Endodermal cell (in vitro differentiated cells): ENCODE data around the gene CDH18. TPM values are rescaled to one million over a fixed set of nuclear protein-coding genes. Genes with fewer than 3 reads are reported as not detected.

ENCODE experiments used
- DNase-seq: peaks from one replicate; pipeline ENCODE4 v3.0.0-alpha.2; 2017
- H3K27ac ChIP-seq: 2 replicates; pipeline ENCODE4 v1.5.1; 2013; ENCODE audit warnings: mild to moderate bottlenecking, low read depth, low read length, moderate library complexity
- H3K27me3 ChIP-seq: 2 replicates; pipeline ENCODE4 v1.6.1; 2013; ENCODE audit warnings: mild to moderate bottlenecking, low read length, moderate library complexity; ENCODE audit not compliant: insufficient read depth, control insufficient read depth, poor library complexity, severe bottlenecking
- H3K36me3 ChIP-seq: 2 replicates; pipeline ENCODE4 v1.7.0; 2013; ENCODE audit warnings: mild to moderate bottlenecking, low read length, moderate library complexity; ENCODE audit not compliant: control insufficient read depth, insufficient read depth
- H3K4me1 ChIP-seq: one replicate; pipeline ENCODE4 v1.7.0; 2013; ENCODE audit warnings: low read length; ENCODE audit not compliant: control insufficient read depth, insufficient read depth
- H3K4me3 ChIP-seq: 2 replicates; pipeline ENCODE4 v1.5.1; 2013; ENCODE audit warnings: mild to moderate bottlenecking, low read length, moderate library complexity
- H3K9ac ChIP-seq: 2 replicates; pipeline ENCODE4 v1.6.1; 2013; ENCODE audit warnings: mild to moderate bottlenecking, low read length, moderate library complexity; ENCODE audit not compliant: poor library complexity, severe bottlenecking; ENCODE audit errors: extremely low read depth
- H3K9me3 ChIP-seq: 2 replicates; pipeline ENCODE4 v1.6.1; 2013; ENCODE audit warnings: mild to moderate bottlenecking, low read length, moderate library complexity; ENCODE audit not compliant: control insufficient read depth
- H3K27ac Mint-ChIP-seq: 2 replicates; pipeline ENCODE4 v1.8.0; 2020; ENCODE audit warnings: mixed read lengths
- H3K27me3 Mint-ChIP-seq: 2 replicates; pipeline ENCODE4 v1.8.0; 2021; ENCODE audit warnings: mild to moderate bottlenecking, mixed read lengths; ENCODE audit not compliant: insufficient read depth
- H3K36me3 Mint-ChIP-seq: 2 replicates; pipeline ENCODE4 v1.8.0; 2020; ENCODE audit warnings: low read depth, mixed read lengths
- H3K4me1 Mint-ChIP-seq: 2 replicates; pipeline ENCODE4 v1.8.0; 2020; ENCODE audit warnings: mixed read lengths
- H3K4me3 Mint-ChIP-seq: 2 replicates; pipeline ENCODE4 v1.8.0; 2020; ENCODE audit warnings: mild to moderate bottlenecking, moderate library complexity, mixed read lengths
- H3K9me3 Mint-ChIP-seq: 2 replicates; pipeline ENCODE4 v1.8.0; 2020; ENCODE audit warnings: mild to moderate bottlenecking, mixed read lengths
- CTCF ChIP-seq: fragments of 200-600 bp; sonication (generic); conservative IDR thresholded peaks from 2 replicates; pipeline ENCODE4 v1.5.0; 2021; ENCODE audit warnings: antibody characterized with exemption, mild to moderate bottlenecking
- WGBS, 2 experiments: methylation state at CpG; one replicate each; pipeline versions ENCODE4 v1.1.5 to v1.1.7; 2013; ENCODE audit warnings: missing lambda C conversion rate in 2 of 2, mixed read lengths in 1 of 2; ENCODE audit not compliant: insufficient coverage in 1 of 2, insufficient read length in 1 of 2; 5-methylcytosine and 5-hydroxymethylcytosine counted together
- total RNA-seq, 2 donors: library from RNA; stranded (reverse); fragmentation: NEBNext Ultra II Directional in 1 of 2; extraction: Animal tissue kit (Norgen Biotek cat#: 25700) in 1 of 2; gene quantifications; 2 replicates in 1 of 2; 3 replicates in 1 of 2; pipeline ENCODE4 v1.2.1, GENCODE V29; 2021

The CDH18 gene
- total RNA-seq, 2 donors from 2014 or later = 0.22 TPM; not detected in 1

GRCh38 chr5:19660679-19661078 lies 327.3 kb downstream of the CDH18 start:
- Histone ChIP-seq H3K36me3 (no peaks in the 10 kb centered on the region), H3K9ac (no peak overlapping the region), H3K4me1 (no peaks in the 10 kb centered on the region), H3K9me3 (no peaks in the 10 kb centered on the region), H3K27me3 (no peaks in the 10 kb centered on the region), H3K27ac (no peak overlapping the region), H3K4me3 (no peak overlapping the region)
- Mint-ChIP-seq H3K4me3 (no peak overlapping the region), H3K9me3 (no peaks in the 10 kb centered on the region), H3K4me1 (peaks cover 4% of the 10 kb centered on the region), H3K27me3 (no peaks in the 10 kb centered on the region), H3K27ac (no peak overlapping the region), H3K36me3 (no peaks in the 10 kb centered on the region)
- no CpG with 5 or more reads among the region's 1 CpG for WGBS, 2 experiments
- no peak for DNase-seq
- no peak for TF ChIP-seq CTCF

- Mint-ChIP-seq H3K9me3 (no peaks in the 10 kb centered on the region), H3K36me3 (no peaks in the 10 kb centered on the region), H3K4me3 (no peak overlapping the region), H3K27ac (no peak overlapping the region), H3K27me3 (no peaks in the 10 kb centered on the region), H3K4me1 (peaks cover 2% of the 10 kb centered on the region)
- no peaks in the 10 kb centered on the region for H3K36me3 ChIP-seq
- no peak overlapping the region for H3K9ac ChIP-seq
- H3K4me3 ChIP-seq = no peak overlapping the region
- TF ChIP-seq CTCF = no peak
- no peak overlapping the region for H3K27ac ChIP-seq
- 89 to 94% methylated on average over 1 to 2 of the region's 2 CpGs for WGBS, 2 experiments
- H3K9me3 ChIP-seq = no peaks in the 10 kb centered on the region
- no peaks in the 10 kb centered on the region for H3K27me3 ChIP-seq
- no peak for DNase-seq
- H3K4me1 ChIP-seq = no peaks in the 10 kb centered on the region
Observed at GRCh38 chr5:19655627-19656026, 332.4 kb downstream of the CDH18 start.

GRCh38 chr5:19638461-19638860 lies 349.5 kb downstream of the CDH18 start:
- no peak overlapping the region for H3K9ac ChIP-seq
- DNase-seq = no peak
- no peaks in the 10 kb centered on the region for H3K36me3 Mint-ChIP-seq
- H3K4me3 ChIP-seq = no peak overlapping the region
- no peak overlapping the region for H3K27ac Mint-ChIP-seq
- no peaks in the 10 kb centered on the region for H3K27me3 Mint-ChIP-seq
- no peaks in the 10 kb centered on the region for H3K4me1 Mint-ChIP-seq
- no peaks in the 10 kb centered on the region for H3K9me3 Mint-ChIP-seq
- TF ChIP-seq CTCF = no peak
- WGBS, 2 experiments = 86 to 87% methylated on average over 2 to 4 of the region's 4 CpGs
- no peak overlapping the region for H3K27ac ChIP-seq
- H3K4me1 ChIP-seq = no peaks in the 10 kb centered on the region
- no peaks in the 10 kb centered on the region for H3K36me3 ChIP-seq
- no peaks in the 10 kb centered on the region for H3K9me3 ChIP-seq
- H3K27me3 ChIP-seq = no peaks in the 10 kb centered on the region
- no peak overlapping the region for H3K4me3 Mint-ChIP-seq
